NCI-H1694 treated with DMSO at 0.1 percent for 48 hours (cell line): Measurements from ENCODE around the gene BASP1.
"Not testable (repeated sequence)": the region's sequence is repeated elsewhere in the genome, so short reads cannot be mapped to it uniquely, and the experiment has no call there.

ENCODE experiments used
- DNase-seq: peaks from one replicate; lab custom pipeline; 2025; lab: John Stamatoyannopoulos, UW

BASP1 gene

DNA sequence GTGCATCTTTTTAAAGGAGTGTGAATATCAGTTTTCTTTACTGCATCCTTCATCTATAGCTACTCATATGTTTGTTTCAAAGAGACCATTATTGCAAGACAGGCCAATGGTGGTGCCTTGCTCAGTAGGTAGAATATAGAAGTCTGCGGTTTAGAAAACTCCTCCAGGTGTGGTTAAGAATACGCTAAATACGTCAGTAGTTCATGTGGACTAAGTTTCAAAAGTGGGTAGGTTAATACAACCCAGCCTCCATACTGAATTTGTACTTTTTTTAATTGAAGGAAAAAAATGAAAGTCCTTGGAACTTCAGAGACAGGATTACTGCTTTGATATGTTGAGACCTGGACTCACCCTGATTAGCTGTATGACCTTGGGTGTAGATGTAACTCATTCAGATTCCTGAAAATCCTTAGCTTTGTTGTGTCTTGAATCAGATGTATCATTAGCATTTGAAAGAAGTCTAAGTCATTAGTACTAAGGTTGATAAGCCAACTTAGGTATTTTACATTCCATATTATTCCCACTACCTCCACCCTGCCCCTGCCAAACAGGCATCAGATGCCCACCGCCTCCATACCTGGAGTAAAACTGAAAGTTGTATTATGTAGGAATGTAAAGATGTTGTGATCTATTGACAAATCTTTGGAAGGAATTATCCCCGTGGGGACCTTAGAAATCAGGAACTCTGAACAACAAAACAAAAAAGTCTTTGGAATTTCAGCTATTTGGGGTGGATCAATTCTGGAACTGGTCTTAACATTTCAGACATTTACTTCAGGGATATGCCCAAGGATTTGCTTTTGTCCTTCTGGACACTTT lies 6.1 kb downstream of the BASP1 start:
- no peak for DNase-seq

DNA sequence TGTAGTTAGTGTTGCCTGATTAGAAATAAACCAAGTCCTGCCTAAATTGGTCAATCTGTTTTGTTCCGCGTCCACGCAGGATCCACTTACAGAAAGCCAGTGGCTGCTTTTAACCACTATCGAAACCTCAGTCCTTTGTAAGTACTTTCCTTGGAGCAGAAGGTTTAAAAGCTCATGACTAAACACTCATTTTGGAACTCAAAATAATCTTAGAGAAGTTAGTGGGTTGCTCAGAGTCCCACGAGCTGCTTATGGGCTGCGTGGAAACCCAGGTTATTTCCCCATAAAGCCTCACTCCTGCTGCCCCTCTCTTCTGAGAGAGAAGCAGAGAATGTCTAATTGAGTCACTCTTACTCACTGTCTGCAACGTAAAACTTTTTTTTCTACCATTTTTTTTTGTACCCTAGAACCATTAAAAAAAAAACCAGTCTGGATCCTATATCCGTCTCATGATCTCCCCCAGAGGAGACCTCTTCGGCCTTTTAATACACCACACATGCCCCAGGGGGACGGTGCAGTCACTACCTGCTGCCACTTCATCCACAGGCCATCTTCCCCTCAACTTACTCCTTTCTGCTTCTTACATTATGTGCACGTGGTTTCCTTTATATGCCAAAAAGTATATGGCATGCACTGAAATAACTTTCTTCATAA lies 7.6 kb downstream of the BASP1 start:
- no peak for DNase-seq

DNA sequence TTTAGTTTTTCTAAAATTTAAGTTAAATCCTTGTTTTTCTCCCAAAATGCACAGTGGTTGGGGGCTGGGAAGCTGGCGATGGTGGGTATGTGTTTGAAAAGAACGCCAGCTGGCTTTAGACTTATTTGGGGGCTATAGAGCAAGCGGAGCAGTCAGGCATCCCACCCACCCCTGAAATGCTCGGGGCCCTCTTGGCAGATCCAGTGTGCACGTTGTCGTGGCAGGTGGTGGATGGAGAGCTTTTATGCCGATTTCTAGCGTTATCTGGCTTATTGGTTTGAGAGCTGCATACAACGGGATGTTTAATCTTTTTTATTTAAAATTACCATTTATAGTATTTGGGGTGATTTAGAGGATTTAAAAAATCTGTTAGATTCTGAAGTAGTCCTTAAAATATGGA lies 8.1 kb downstream of the BASP1 start:
- DNase-seq, result no peak

DNA sequence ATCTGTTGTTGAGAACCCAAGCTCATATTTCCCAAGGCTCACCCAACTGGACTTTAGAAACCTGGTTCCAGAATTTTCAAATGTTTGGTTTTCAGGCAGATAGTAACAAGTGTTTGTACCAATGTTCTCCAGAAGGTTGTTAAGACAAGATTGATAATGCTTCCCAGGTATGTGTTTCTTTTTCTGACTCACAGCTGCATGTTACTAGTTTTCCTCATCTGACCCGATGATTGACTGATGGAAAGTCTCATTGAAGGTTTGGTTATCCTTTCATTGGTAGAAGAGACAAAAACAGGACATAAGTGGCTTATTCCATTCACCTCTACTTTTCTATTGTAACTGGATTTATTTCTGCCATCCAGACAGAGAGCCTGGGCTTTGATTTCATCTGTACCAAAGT lies 10.4 kb downstream of the BASP1 start:
- DNase-seq, result no peak

DNA sequence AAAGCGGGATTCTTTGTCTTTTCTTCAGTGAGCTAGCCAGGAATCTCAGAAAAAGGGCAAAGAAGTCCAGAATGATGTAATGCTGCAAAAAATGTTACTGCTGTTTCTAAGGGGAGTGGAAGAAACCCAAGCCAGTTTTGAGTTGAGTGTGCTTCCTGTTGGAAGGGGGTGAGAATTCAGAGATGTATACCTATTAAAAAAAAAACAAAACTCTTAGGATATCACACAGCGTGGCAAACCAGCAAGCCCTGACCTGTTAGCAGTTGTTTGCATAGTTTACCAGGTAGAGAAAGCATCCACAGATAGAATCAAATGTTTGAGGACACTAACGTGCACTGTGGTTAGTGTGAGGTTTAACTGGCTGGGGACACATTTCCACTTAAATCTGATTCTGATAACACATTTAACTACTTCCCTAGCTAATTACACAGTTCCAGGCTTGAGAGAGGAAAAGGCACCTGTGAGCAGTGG lies 11.4 kb downstream of the BASP1 start:
- DNase-seq, result no peak

DNA sequence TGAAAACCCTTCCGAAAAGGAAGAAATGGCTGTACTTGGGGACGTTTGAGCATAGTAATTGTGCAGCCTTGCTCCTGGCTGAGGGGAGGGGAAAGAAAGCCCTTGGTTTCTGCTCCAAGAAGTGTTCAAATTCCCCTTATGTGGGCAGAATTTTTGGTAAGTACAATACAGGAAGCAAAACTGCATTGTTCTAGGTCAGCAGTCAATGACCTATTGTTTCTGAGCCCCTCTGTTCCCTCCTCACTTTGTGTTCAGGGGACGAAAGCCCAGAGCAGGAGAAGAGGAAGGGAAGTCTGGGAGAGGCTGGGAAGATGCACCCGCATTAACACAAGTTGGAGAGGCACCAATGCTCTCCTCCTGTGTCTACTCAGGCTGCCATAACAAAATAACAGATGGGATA lies 11.9 kb downstream of the BASP1 start:
- no peak for DNase-seq

DNA sequence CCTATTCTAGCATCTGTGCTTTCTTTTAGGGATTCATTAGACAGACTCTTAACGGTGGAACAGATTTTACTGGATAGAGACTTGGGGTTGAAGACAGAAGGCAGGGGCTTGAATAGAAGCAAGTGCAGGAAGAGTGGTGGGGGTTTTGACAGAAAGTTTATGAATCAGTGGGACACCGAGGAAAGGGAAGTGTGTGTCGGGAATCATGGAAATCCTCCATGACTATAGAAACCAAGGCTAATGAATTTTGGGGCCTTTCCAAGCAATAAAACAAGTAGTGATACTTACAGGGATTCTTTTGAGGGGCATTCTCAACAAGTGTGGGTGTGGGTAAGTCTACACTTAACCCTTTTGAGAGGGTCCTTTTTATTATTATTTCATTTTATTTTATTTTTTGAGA lies 12.8 kb downstream of the BASP1 start:
- DNase-seq, result no peak

DNA sequence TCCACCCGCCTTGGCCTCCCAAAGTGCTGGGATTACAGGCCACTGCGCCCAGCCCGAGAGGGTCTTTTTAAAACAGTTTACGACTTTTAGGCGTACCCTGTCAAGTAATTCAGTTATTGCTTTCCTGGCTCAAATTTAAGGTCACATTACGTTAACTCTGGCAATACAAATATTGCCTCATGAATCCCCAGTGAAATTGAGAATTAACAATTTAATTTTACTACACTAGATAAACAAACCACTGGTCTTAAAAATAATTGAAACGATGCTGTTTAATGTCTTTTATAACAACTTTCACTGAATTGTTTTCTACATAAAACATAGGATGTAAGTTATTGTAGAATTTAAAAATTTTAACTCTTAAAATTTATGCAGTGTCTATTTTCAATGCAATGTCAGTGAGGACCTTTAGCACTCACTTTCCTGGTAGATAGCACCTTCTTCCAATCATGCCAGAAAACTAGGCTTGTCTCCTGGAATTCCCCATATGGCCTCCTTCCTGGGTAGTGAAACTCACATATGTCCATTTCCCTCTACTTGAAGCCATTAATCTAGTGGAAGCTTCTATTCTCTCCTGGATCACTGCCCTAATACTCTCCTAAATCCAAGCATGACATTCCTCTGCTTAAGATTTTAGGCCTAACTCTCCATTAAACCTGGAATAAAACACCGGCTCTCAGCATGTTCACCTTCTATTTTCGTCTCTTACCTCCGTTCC lies 13.5 kb downstream of the BASP1 start:
- no peak for DNase-seq

DNA sequence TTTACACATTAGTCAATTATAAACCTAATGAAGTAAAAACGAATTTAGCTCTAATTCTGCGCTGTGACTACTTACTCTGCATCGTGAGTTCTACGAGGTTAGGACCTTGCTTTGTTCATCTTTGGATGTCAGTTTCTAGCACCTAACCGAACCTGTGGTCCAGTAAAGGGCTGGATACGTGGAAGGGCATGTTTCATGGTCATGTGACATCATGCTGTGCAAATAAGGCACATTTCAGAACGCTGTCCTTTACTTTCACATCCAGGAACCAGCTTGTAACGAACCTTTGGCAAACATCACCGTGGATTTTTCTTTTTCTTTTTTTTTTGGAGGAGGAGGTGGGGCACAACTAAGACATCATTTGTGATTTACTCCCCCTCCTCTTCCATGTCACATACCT lies 15.0 kb downstream of the BASP1 start:
- no peak for DNase-seq

DNA sequence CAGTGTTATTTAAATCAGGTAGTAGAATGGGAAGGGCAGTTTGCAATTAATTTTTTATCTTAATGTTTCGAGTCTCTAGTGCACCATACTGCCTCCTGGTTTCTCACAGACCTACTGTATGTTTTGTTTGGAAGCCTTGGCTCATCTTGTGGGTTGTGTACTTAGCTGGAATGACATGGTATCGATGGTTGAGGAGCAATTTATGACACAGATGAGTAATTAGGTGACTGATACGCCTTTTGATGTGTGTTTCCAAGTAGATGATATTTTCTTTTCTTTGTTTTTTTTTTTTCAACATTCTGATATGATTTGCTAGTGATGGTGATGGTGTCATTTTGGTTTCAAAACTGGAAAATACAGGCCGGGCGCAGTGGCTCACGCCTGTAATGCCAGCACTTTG lies 16.1 kb downstream of the BASP1 start:
- DNase-seq, result no peak

DNA sequence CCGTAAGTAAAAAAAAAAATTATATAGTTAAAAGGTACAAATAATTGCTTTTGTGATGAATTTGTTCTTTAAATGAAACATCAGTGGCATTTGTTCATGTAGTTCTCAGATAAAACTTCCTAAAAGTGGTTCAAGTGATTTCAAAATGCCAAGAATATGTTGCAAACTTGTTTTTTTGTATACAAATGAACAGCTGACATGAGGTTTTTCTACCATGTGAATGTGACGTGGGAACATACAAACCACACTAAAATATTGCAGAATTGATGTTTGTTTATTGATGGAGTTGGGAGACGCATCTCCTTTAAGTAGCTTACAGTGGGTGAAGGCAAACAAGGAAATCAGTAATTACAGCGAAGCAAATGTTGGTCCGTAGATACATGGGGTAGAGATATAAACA lies 16.9 kb downstream of the BASP1 start:
- DNase-seq, result no peak

DNA sequence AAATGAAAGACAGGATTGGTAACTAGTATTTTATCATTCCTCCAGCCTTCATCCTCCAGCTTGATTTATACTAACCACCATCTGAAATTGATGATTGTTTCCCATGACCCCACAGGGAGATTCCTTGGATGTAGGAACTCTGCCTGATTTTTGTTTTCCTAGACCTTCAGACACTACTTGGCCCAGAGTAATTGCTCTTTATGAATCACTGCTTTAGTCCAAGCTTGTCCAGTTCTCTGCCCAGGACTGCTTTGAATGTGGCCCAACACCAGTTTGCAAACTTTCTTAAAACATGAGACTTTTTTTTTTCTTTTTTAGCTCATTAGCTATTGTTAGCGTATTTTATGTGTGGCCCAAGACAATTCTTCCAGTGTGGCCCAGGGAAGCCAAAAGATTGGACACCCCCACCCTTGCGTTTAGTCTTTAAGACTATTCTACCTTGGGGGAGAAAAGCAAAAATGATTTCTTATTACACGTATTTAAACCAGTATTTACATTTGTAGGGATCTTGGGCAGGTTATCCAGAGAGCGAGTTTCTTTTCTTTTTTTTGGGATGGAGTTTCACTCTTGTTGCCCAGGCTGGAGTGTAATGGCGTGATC lies 18.4 kb downstream of the BASP1 start:
- DNase-seq, result no peak

DNA sequence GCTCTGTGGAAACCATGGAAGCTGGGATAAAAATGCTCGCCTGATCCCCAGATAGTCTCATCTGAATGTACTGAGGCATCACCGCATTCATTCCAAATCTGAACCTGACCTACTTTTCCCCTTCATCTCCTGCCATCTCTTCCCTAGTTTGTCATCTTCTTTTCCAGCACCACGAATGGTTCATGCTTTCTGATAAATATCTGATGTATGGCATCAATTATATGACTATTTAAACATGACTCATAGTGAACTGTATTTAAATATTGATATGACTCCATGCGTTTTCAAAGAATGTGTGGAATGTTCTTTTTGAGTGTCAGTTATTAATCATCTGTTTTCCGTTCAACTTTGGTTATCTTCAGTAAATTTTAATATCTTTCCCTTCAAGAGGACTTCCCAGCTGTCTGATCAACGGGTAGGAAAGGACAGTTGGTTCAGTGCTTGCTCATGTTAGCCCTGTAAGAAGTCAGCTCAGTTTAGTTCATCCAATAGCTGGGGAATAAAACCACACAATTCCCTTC lies 21.1 kb downstream of the BASP1 start:
- DNase-seq, result no peak

DNA sequence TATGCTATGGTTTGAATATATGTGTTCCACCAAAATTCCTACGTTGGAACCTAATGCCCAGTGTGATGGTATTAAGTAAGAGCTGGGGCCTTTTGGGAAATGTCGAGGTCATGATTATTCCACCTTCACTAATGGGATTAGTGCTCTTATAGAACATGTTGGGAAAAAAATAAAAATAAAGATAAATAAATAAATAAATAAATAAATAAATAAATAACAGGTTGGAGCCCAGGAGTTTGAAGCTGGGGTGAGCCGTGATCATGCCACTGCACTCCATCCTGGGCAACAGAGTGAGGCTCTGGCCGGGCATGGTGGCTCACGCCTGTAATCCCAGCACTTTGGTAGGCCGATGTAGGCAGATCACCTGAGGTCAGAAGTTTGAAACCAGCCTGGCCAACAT lies 22.5 kb downstream of the BASP1 start:
- no peak for DNase-seq

DNA sequence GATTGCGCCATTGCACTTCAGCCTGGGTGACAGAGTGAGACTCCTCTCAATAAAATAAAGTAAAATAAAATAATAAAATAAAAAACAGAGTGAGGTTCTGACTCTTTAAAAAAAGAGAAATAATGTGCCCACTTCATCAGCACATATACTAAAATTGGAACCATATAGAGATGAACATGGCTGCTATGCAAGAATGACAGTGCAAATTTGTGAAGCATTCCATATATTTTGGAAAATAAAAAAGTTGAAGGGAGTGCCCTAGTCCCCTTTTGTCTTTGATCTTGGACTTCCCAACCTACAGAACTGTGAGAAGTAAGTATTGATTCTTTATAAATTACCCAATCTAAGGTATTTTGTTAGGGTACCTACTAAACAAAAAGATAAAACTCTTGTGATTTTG lies 23.1 kb downstream of the BASP1 start:
- DNase-seq, result no peak

DNA sequence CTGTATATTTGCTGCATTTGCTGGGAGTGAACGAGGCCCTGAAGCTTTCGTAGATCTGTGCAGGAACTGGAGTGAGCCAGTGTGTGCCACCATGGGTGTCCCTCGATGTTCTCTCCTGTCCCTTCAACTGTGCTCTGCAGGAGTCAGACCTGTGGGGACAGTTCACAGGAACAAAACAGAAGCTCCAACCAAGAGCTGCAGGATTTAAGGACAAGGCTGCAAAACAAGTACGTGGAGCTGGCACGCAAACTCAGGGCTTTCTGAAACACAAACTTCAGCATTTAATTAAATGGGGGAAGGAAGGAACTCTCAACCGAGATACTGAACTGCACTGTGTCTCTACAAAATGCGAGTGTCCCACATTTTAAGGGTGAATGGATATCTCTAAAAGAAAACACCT lies 24.2 kb downstream of the BASP1 start:
- no peak for DNase-seq

DNA sequence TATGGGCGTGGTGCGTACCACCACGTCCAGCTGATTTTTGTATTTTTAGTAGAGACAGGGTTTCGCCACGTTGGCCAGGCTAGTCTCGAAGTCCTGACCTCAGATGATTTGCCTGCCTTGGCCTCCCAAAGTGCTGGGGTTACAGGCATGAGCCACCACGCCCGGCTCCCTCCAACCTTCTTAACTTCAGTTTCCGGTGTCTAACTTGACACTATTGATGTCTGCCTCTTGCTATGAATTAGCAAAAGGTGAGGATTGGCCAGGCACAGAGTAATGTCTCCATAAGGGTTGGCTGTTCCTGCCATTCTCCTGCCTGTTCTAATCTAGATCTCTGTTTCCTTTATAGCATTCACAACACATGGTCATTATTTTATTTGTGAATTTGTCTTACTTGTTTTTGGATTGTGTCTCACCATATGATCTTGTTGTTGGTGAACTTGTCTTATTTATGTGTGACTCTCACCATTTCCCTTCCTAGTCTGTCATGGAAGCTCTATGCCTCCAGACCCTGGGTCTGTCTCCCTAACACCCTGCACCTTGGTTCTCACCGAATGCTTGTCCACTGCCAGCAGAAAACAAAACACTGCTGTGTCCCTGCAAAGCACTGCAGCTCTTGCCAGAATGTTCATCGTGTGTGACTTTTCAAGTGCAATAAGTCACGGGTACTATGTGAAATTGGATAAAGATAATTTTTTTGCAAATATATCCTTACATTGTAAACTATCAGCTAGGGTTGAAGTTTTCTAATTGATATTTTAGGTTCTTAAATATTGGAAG lies 26.0 kb downstream of the BASP1 start:
- DNase-seq, result no peak

DNA sequence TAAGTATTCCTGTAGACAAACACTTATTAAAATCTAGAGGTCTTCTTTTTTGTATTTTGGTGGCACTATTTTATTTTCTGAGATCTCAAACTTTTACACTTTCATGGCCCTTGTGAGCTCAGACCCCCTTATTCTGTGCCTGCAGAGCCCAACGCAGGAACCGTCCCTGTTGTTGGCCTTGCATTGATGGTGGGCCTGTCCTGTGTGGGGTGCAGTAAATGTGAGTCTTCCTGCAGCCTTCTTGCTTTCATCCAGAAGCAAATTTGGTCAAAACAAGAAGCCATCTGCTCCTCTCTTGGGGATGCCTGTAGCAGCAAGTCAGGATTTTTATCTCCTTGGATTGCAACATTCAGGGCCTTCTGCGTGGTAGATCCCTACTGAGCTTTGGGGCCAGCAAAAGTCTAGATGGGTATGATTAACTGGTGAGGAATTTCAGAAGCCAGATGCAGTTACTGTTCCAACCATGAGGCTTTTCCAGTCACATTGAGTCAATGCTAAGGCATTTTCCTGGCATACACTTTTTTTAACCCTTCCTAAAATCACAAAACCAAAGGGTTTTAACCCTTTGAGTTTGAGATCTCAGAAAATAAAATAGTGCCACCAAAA lies 31.7 kb downstream of the BASP1 start:
- no peak for DNase-seq

DNA sequence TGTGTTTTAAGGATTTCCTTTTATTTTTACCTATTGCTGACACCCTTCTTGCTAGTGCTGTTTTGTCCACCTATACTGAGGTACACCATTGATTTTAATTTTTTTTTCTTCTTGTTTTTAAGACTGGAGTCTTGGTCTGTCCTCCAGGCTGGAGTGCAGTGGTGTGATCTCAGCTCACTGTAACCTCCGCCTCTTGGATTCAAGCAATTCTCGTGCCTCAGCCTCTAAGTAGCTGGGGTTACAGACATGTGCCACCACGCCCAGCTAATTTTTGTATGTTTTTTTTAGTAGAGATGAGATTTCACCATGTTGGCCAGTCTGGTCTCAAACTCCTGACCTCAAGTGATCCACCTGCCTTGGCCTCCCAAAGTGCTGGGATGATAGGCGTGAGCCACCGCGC lies 32.4 kb downstream of the BASP1 start:
- not testable (repeated sequence) for DNase-seq

DNA sequence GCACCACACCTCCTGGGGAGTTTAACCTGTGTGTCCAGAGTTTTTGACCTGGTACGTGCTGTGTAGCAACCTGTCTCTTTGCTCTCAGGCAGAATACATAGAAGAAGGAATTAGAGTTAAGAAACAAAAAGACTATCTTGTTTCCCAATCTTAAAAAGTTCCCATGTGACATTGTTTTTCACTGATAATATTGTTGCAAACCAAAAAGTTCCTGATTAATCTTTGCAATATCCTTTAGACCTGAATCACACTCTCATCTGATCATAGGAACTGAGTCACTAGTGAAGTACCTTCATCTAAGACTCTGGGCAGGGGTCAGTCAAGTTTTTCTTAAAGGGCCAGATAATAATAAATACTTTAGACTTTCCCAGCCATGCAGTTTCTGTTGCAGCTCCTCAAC lies 35.1 kb downstream of the BASP1 start:
- no peak for DNase-seq

DNA sequence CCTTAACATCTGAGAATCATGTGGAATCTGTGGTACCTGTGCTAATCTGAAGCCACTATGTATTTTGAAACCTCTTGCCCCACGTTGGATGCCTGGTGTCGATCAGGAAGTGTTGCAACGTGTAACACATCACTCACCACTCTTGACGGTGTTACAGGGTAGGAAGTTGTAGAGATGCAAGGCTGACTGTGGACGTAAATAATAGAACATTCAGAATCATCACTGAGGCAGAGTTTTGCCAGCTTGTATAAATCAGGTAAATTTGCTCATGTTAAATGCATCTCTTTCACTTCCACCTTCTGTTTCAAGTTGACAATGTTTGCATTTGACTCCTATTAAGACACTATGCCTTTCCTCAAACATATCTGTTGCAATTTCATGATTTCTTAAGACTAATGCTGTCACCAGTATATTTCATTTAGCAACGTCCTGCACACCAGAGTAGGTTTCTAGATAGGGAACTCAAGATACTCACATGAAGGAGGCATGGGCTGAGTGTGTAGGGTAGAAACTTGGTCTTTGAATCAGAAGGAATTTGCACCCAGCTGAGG lies 38.1 kb downstream of the BASP1 start:
- DNase-seq, result no peak
